Kidney glomerular epithelial cell (primary cell): ENCODE results near the gene CDKN2B.
"Not testable (repeated sequence)": the region's sequence is repeated elsewhere in the genome, so short reads cannot be mapped to it uniquely, and the experiment has no call there.

ENCODE experiments used
- DNase-seq: peaks from one replicate; lab custom pipeline; 2025; lab: John Stamatoyannopoulos, UW

Gene CDKN2B

DNA sequence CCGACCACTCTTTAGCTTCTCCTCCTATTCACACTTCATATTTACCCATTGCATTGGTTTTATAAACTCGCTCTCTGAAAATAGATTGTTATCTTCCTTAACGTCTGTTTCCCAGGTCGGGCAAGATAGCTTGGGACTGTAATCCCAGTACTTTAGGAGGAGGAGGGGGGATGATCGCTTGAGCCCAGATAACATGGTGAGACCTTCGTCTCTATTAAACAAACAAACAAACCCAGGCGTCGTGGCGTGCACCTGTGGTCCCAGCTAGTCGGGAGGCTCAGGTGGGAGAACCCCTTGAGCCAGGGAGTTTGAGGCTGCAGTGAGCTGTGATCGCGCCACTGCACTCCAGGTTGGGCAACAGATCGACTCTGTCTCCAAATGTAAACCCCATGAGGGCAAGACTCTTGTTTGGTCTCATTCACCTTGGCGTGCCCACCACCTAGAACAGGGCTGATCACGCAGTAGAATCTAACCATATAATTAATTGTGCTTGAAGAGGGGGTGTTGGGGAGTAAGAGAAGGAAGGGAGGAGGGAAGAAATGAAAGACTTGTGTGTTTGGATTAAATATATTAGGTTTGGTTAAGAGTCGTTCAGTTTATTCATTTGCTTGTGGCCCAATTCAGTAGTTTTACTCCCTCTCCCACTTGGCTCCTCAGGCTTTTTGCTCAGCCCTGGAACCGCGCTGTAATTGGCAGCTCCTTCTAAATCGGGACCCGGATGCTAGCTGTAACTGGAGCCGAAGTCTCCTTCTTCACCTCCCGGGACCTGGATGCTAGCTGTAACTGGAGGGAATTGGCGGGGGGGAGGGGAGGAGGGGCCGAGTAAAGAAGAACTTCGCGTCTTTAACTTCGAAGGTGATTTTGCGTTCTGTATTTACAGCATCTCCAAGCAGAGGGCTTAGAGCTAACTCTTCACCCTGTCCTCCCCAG, 39.8 kb downstream of the CDKN2B start:
- DNase-seq, result no peak

GRCh38 chr9:21968331-21969010, 40.6 kb downstream of the CDKN2B start:
- DNase-seq, result no peak

DNA sequence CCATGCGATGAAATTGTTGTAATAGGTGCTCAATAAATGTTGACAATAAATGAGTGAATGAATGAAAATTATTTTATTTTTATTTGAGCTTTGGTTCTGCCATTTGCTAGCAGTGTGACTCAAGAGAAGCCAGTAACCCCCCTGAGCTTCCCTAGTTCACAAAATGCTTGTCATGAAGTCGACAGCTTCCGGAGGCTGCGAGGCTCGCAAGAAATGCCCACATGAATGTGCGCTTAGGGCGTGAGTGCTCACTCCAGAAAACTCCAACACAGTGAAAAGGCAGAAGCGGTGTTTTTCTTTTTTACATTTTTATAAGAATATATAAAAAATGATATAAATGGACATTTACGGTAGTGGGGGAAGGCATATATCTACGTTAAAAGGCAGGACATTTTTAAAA, 41.4 kb downstream of the CDKN2B start:
- DNase-seq, result no peak

DNA sequence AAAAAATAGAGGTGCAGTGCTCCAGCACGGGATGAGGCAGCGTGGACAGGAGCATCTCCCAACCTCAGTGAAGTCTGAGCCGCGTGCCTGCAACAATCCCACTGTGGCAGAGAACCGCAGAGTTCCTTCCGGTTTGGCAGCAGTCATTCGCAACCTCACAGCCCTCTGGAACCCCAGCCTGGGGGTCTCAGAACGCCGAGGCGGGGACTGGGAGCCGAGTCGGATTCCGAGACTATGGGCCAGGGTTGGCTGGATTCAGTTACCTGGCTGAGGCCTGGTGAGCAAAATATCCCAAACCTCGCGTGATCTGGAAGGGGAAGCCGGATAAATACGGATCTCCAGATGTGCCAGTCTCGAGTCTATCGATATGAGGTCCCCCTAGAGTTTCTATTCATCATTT, 41.9 kb downstream of the CDKN2B start:
- DNase-seq, result no peak

- no peak for DNase-seq
Measured at GRCh38 chr9:21966140-21966851, 42.8 kb downstream of the CDKN2B start.

DNA sequence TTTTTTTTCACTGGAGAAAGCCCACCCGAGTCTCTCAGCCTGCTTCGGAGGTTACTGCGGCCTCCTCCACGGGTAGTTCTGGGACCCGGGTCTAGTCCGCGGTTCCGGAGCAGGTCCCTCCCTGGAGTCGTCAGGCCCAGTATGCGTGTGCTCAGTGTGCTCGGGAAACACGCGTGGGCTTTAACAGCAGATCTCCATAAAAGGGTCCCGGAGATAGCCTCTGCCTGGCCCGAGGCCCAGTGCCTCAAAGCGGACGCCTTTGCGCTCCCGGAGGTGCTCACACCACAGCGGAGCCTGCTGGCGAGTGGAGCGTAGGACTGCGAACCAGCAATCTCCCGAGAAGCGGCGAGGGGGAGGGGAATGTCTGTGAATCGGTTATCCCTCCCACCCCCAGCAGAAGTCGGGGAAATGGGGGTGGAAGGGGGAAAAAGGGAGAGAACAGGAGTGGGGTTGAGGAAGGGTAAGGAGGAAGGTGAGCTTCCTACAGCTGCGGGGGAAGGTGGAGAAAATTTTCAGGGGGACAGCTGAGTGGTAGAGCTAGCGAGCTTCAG, 43.6 kb downstream of the CDKN2B start:
- DNase-seq, result no peak

DNA sequence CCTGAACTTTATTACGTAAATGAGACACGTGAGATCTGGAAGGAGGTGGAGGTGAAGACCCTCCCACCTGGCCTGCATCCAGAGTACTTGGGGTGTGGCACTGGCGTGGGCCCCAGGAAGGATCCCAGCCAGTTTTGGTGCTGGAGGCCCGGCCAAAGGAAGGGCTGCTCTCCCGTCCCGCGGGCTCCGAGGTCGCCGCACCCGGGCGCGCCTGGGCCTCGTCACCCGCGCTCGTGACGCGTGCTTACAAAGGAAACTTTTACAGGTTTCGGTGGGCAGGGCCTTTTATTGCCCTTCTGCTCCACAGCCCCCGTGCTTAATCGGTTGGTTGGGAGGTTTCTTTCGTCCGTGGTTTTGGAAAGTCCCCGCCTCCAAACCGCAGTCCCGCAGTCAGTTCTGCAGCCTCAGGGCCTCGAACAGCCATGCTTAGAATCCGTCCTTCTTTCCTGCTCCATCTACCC, 44.1 kb downstream of the CDKN2B start:
- no peak for DNase-seq

DNA sequence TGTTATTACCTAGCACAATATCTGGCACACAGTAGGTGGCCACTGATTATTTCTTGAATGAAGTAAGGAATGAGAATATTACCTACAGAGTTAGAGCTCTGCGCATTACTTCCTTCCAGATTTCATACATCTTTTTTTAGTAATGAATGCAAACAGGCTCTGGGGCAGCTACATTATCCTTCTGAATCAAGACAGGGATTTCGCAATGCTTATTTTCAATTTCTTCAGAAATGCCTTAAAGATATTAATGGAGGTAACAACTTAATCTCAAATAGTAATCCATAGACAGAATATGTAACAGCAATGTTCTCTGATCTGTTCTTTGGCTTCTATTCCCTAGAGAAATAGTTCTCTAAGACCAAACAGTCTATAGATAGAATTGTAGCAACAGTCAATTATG, 47.5 kb downstream of the CDKN2B start:
- DNase-seq, result no peak

DNA sequence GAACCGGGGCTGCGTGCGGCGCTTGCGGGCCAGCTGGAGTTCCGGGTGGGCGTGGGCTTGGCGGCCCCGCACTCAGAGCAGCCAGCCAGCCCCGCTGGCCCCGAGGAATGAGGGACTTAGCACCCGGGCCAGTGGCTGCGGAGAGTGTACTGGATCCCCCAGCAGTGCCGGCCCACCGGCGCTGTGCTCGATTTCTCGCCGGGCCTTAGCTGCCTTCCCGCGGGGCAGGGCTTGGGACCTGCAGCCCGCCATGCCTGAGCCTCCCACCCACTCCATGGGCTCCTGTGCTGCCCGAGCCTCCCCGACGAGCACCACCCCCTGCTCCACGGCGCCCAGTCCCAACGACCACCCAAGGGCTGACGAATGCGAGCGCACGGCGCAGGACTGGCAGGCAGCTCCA, 49.8 kb downstream of the CDKN2B start:
- DNase-seq, result not testable (repeated sequence)

DNA sequence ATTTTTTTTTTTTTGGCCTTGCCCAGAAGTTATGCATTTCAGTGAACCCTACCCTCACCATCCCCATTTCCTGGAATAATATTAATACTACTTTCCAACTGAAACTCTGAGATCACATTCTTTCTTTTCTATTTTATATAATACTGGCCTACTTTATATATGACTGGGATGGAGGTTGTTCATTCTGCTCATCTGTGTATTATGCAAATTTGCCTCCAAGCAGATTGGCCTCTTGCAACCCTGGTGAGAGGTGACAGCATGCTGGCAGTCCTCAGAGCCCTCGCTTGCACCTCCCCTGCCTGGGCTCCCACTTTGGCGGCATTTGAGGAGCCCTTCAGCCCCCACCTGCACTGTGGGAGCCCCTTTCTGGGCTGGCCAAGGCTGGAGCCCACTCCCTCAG, 50.3 kb downstream of the CDKN2B start:
- DNase-seq, result no peak
